HepG2 (cell line): ENCODE measurements around the gene GPD1. TPM values are rescaled to one million over a fixed set of nuclear protein-coding genes. Genes with fewer than 3 reads are reported as not detected.

Experiments used
- ATAC-seq: fragments of 200-7000 bp; cut with Tn5 transposase; 3 replicates; pipeline ENCODE4 v1.9.1; 2020; ENCODE audit warnings: mild to moderate bottlenecking, moderate library complexity
- BruUV-seq: library from RNA; stranded (reverse); fragments of 400-500 nt; replicated peaks from 2 replicates; lab custom pipeline; 2021; lab: Mats Ljungman, UMichigan
- CTCF ChIA-PET: fragments of 300-600 bp; formaldehyde crosslinking; extraction: SDS; loops from one replicate; lab custom pipeline; 2021; ENCODE audit warnings: low total read pairs, inconsistent platforms, low intra/inter-chr PET ratio; lab: Yijun Ruan, JAX
- POLR2A ChIA-PET: fragments of 350-600 bp; sonication (Branson Sonifier 250); formaldehyde crosslinking; loops from one replicate; lab custom pipeline; 2020; ENCODE audit warnings: antibody characterized with exemption, inconsistent platforms; lab: Yijun Ruan, JAX
- DNase-seq: peaks from one replicate; pipeline ENCODE4 v3.0.0-alpha.2; 2015; ENCODE audit warnings: low spot score
- FAIRE-seq: peaks from 3 replicates; lab custom pipeline; 2011; peaks lifted over from hg19 to GRCh38; lab: Jason Lieb, UNC
- H2AFZ ChIP-seq: one replicate; pipeline ENCODE4 v1.6.1; 2011; ENCODE audit warnings: low read length, inconsistent platforms
- H3K27ac ChIP-seq: fragments of 300-600 bp; 3 replicates; pipeline ENCODE4 v1.8.0; 2011; ENCODE audit warnings: mixed run types, mild to moderate bottlenecking, mixed read lengths, low read length, inconsistent platforms; ENCODE audit not compliant: insufficient read depth; ENCODE audit errors: extremely low read length
- H3K27me3 ChIP-seq, 2 experiments: fragments of 200-600 bp in 1 of 2; 2 replicates in 1 of 2; 3 replicates in 1 of 2; pipeline versions ENCODE4 v1.6.0 to v1.8.0; 2011; ENCODE audit warnings: low read length in 2 of 2, mild to moderate bottlenecking in 2 of 2, moderate library complexity in 2 of 2, inconsistent platforms in 1 of 2; ENCODE audit not compliant: insufficient read depth in 2 of 2, control insufficient read depth in 1 of 2
- H3K36me3 ChIP-seq, 2 experiments: fragments of 200-600 bp in 1 of 2; replicated peaks in 1 of 2; 2 replicates in 1 of 2; 3 replicates in 1 of 2; pipeline versions ENCODE4 v1.5.1 to v1.8.0; 2011; ENCODE audit warnings: low read length in 2 of 2, inconsistent platforms in 1 of 2; ENCODE audit not compliant: insufficient read depth in 2 of 2, control insufficient read depth in 1 of 2
- H3K4me1 ChIP-seq: 2 replicates; pipeline ENCODE4 v1.5.1; 2012; ENCODE audit warnings: low read length, inconsistent platforms; ENCODE audit not compliant: insufficient read depth
- H3K4me2 ChIP-seq: 2 replicates; pipeline ENCODE4 v1.6.0; 2011; ENCODE audit warnings: low read depth, low read length, inconsistent platforms
- H3K4me3 ChIP-seq, 3 experiments: fragments of 200-600 bp in 1 of 3; sonication (generic), shearing (Covaris generic) in 1 of 3; replicated peaks in 1 of 3; 2 replicates each; pipeline ENCODE4 v1.5.1; 2011 to 2016; ENCODE audit warnings: low read length in 3 of 3, inconsistent platforms in 2 of 3, low read depth in 2 of 3, mild to moderate bottlenecking in 2 of 3, control low read depth in 1 of 3, mixed read lengths in 1 of 3; ENCODE audit not compliant: insufficient read depth in 1 of 3
- H3K79me2 ChIP-seq: one replicate; pipeline ENCODE4 v1.6.1; 2011; ENCODE audit warnings: low read length, inconsistent platforms; ENCODE audit not compliant: insufficient read depth
- H3K9ac ChIP-seq: 2 replicates; pipeline ENCODE4 v1.6.0; 2011; ENCODE audit warnings: mild to moderate bottlenecking, low read depth, low read length, inconsistent platforms; ENCODE audit not compliant: insufficient read depth
- H3K9me3 ChIP-seq: 2 replicates; pipeline ENCODE4 v1.5.1; 2012; ENCODE audit warnings: mild to moderate bottlenecking, low read length
- H4K20me1 ChIP-seq: 2 replicates; pipeline ENCODE4 v1.6.0; 2011; ENCODE audit warnings: inconsistent platforms, mild to moderate bottlenecking, low read length, moderate library complexity; ENCODE audit not compliant: insufficient read depth
- CSRNP1 ChIP-seq: sonication (generic); formaldehyde crosslinking; IDR thresholded peaks from 2 replicates; pipeline ENCODE4 v1.8.1; 2023; ENCODE audit warnings: mild to moderate bottlenecking, missing genetic modification reagents
- FOSL2 ChIP-seq: sonication (generic); formaldehyde crosslinking; IDR thresholded peaks from 2 replicates; pipeline ENCODE4 v1.4.0; 2020; ENCODE audit warnings: missing genetic modification reagents
- GZF1 ChIP-seq: sonication (generic); formaldehyde crosslinking; IDR thresholded peaks from 2 replicates; pipeline ENCODE4 v1.5.1; 2020; ENCODE audit warnings: mild to moderate bottlenecking, missing genetic modification reagents
- ZMYM3 ChIP-seq: sonication (generic); formaldehyde crosslinking; IDR thresholded peaks from 2 replicates; pipeline ENCODE4 v1.5.1; 2020; ENCODE audit warnings: mild to moderate bottlenecking, missing genetic modification reagents
- ZNF460 ChIP-seq: sonication (generic); formaldehyde crosslinking; IDR thresholded peaks from 2 replicates; pipeline ENCODE4 v1.5.1; 2020; ENCODE audit warnings: missing genetic modification reagents, mild to moderate bottlenecking, borderline replicate concordance
- WGBS: methylation state at CpG from one replicate; pipeline ENCODE4 v1.1.6; 2017; ENCODE audit warnings: low lambda C conversion rate; 5-methylcytosine and 5-hydroxymethylcytosine counted together
- in situ Hi-C: cut with HindIII; loops from 2 replicates; pipeline ENCODE4 v1.10.0; 2017; ENCODE audit warnings: low pct_unique_long_range_greater_than_20kb; ENCODE audit not compliant: extremely low pct_ligation_motif_present
- intact Hi-C: fragments of 100-400 bp; cut with micrococcal nuclease; formaldehyde crosslinking; loops from one replicate; pipeline ENCODE4 v1.10.0; 2022; ENCODE audit not compliant: unreplicated experiment
- polyA plus RNA-seq, 8 experiments: library from polyadenylated mRNA; depleted of rRNA in 3 of 8; stranded (reverse) in 7 of 8; unstranded in 1 of 8; fragments of >200 nt; fragmentation: Illumina TruSeq in 4 of 8; extraction: Trizol in 4 of 8; gene quantifications; 2 replicates each; pipeline versions ENCODE4 v1.2.1 to v1.2.3, GENCODE V29; 2011 to 2016; ENCODE audit warnings: low read depth in 4 of 8, missing spikeins in 1 of 8, mixed read lengths in 1 of 8; ENCODE audit not compliant: insufficient read depth in 1 of 8
- total RNA-seq, 5 experiments: library from RNA; depleted of rRNA; stranded (reverse); fragments of >200 nt; fragmentation: Illumina TruSeq; extraction: Trizol; gene quantifications; 2 replicates each; pipeline ENCODE4 v1.2.3, GENCODE V29; 2016; ENCODE audit warnings: low read depth in 1 of 5

Gene GPD1
- total and polyA plus RNA-seq, 2 of the 13 experiments (the other 11 are each of a cell fraction or from before 2014, with no cell fraction given) = 3.7 to 30.6 TPM

GRCh38 chr12:50117057-50117622 lies 13.3 kb downstream of the GPD1 start:
- H2AFZ ChIP-seq = no peak overlapping the region
- H3K79me2 ChIP-seq = peaks cover 20% of the 10 kb centered on the region
- in situ Hi-C loops = no loop called here
- WGBS = 91% methylated on average over 5 of the region's 6 CpGs
- H3K4me1 ChIP-seq = 0 out of 2 replicates have a peak, but pooled peaks cover 12% of the 10 kb centered on the region
- ChIA-PET CTCF (no interaction called here), POLR2A (interaction anchor here (0.9 to 1.5 kb wide), 3 partner anchors 9 to 32 kb away, joined by 3 to 5 read pairs (median 4); partner anchors contain the start of genes GPD1 and SMARCD1)
- ATAC-seq (no peak), FAIRE-seq (no peak), DNase-seq (no peak)
- H3K27me3 ChIP-seq = no peaks in the 10 kb centered on the region; a peak in 1 of 5 replicates
- intact Hi-C loops = no loop called here
- peaks cover 3 to 25% of the 10 kb centered on the region in 2 experiments; a peak in 4 of 5 replicates for H3K36me3 ChIP-seq
- H3K4me2 ChIP-seq = no peak overlapping the region
- no peaks in the 10 kb centered on the region for H3K9me3 ChIP-seq
- H3K9ac ChIP-seq = no peak overlapping the region
- no peak overlapping the region for H3K27ac ChIP-seq
- BruUV-seq = no TSS peak
- H3K4me3 ChIP-seq = no peak overlapping the region
- no peaks in the 10 kb centered on the region for H4K20me1 ChIP-seq
- no peak for TF ChIP-seq GZF1 (CRISPR knock-in tag)

- no peaks in the 10 kb centered on the region for H3K27me3 ChIP-seq
- ChIA-PET CTCF (no interaction called here), POLR2A (interaction anchor here (0.6 to 1.6 kb wide), 2 partner anchors 35 to 225 kb away, joined by 4 read pairs; no protein-coding TSS in a partner anchor)
- H3K4me2 ChIP-seq = no peak overlapping the region
- FAIRE-seq (no peak), ATAC-seq (peak; percentile 20; the same call in 2 of the 3 replicates)
- intact Hi-C loops = no loop called here
- no peak overlapping the region for H3K9ac ChIP-seq
- no peak overlapping the region for H3K27ac ChIP-seq
- H3K79me2 ChIP-seq = peaks cover 6% of the 10 kb centered on the region
- H2AFZ ChIP-seq = no peak overlapping the region
- 0 out of 2 replicates have a peak, but pooled peaks have one; percentile 34 for TF ChIP-seq ZMYM3 (CRISPR knock-in tag)
- peak; percentile 74 for TF ChIP-seq FOSL2 (CRISPR knock-in tag)
- no peak for TF ChIP-seq CSRNP1
- peak; percentile 97 for TF ChIP-seq ZNF460 (CRISPR knock-in tag)
- TF ChIP-seq, all 625 proteins: peak for 3
- peaks cover 3 to 28% of the 10 kb centered on the region in 2 experiments; a peak in 4 of 5 replicates for H3K36me3 ChIP-seq
- DNase-seq = no peak
- H3K4me3 ChIP-seq = no peak overlapping the region
- BruUV-seq = no TSS peak
- in situ Hi-C loops = no loop called here
- no peaks in the 10 kb centered on the region for H3K9me3 ChIP-seq
- no peaks in the 10 kb centered on the region for H4K20me1 ChIP-seq
- H3K4me1 ChIP-seq = 0 out of 2 replicates have a peak, but pooled peaks cover 2% of the 10 kb centered on the region
- 100% methylated on average over 2 of the region's 2 CpGs for WGBS
Observed at GRCh38 chr12:50119387-50119786, 15.6 kb downstream of the GPD1 start.
